H9 (cell line): ENCODE results near the gene BIK. TPM values are rescaled to one million over a fixed set of nuclear protein-coding genes. Genes with fewer than 3 reads are reported as not detected.
A peak's percentile ranks its signal among the peaks of the same experiment; 100 is the strongest.

Experiments
- DNase-seq: peaks from one replicate; pipeline ENCODE4 v3.0.0-alpha.2; 2017
- H2AFZ ChIP-seq: one replicate; pipeline ENCODE4 v1.6.1; 2013; ENCODE audit warnings: mild to moderate bottlenecking, low read length, control low read depth, moderate library complexity
- H2AK5ac ChIP-seq: 2 replicates; pipeline ENCODE4 v1.6.1; 2013; ENCODE audit warnings: low read length, control low read depth, mixed read lengths; ENCODE audit not compliant: insufficient read length
- H2BK120ac ChIP-seq: one replicate; pipeline ENCODE4 v1.6.1; 2013; ENCODE audit warnings: low read depth, mild to moderate bottlenecking, low read length, control low read depth, inconsistent platforms; ENCODE audit not compliant: poor library complexity, severe bottlenecking
- H2BK12ac ChIP-seq: 2 replicates; pipeline ENCODE4 v1.6.1; 2013; ENCODE audit warnings: low read length, control low read depth, mixed read lengths, low read depth; ENCODE audit not compliant: insufficient read length
- H2BK15ac ChIP-seq: 2 replicates; pipeline ENCODE4 v1.6.1; 2013; ENCODE audit warnings: low read depth, low read length, control low read depth
- H2BK20ac ChIP-seq: one replicate; pipeline ENCODE4 v1.6.1; 2013; ENCODE audit warnings: low read depth, mild to moderate bottlenecking, low read length, control low read depth, inconsistent platforms; ENCODE audit not compliant: poor library complexity, severe bottlenecking
- H2BK5ac ChIP-seq: 2 replicates; pipeline ENCODE4 v1.6.1; 2013; ENCODE audit warnings: low read length, control low read depth, mixed read lengths; ENCODE audit not compliant: insufficient read length
- H3K14ac ChIP-seq: 2 replicates; pipeline ENCODE4 v1.6.1; 2013; ENCODE audit warnings: low read length, control low read depth; ENCODE audit not compliant: insufficient read depth
- H3K18ac ChIP-seq: 2 replicates; pipeline ENCODE4 v1.6.1; 2013; ENCODE audit warnings: low read depth, mild to moderate bottlenecking, mixed read lengths, low read length, control low read depth; ENCODE audit not compliant: insufficient read length
- H3K23ac ChIP-seq: 2 replicates; pipeline ENCODE4 v1.6.1; 2013; ENCODE audit warnings: low read length, control low read depth, mixed read lengths, low read depth; ENCODE audit not compliant: insufficient read length
- H3K23me2 ChIP-seq: 2 replicates; pipeline ENCODE4 v1.6.1; 2013; ENCODE audit warnings: low read depth, mild to moderate bottlenecking, mixed read lengths, low read length, control low read depth; ENCODE audit not compliant: insufficient read length, poor library complexity, severe bottlenecking
- H3K27ac ChIP-seq: 2 replicates; pipeline ENCODE4 v1.5.1; 2013; ENCODE audit warnings: low read length, control low read depth, mixed read lengths, low read depth; ENCODE audit not compliant: insufficient read length
- H3K27me3 ChIP-seq: 2 replicates; pipeline ENCODE4 v1.6.1; 2013; ENCODE audit warnings: low read length, control low read depth, inconsistent platforms; ENCODE audit not compliant: insufficient read depth
- H3K4ac ChIP-seq: 2 replicates; pipeline ENCODE4 v1.6.1; 2013; ENCODE audit warnings: low read depth, mild to moderate bottlenecking, control low read depth, inconsistent platforms, low read length, moderate library complexity
- H3K4me1 ChIP-seq: 2 replicates; pipeline ENCODE4 v1.6.1; 2013; ENCODE audit warnings: low read length, control low read depth, inconsistent platforms; ENCODE audit not compliant: insufficient read depth
- H3K4me2 ChIP-seq: 2 replicates; pipeline ENCODE4 v1.6.1; 2013; ENCODE audit warnings: low read length, control low read depth, mixed read lengths; ENCODE audit not compliant: insufficient read length, insufficient read depth
- H3K56ac ChIP-seq: 2 replicates; pipeline ENCODE4 v1.6.1; 2013; ENCODE audit warnings: low read depth, mild to moderate bottlenecking, mixed read lengths, low read length, control low read depth; ENCODE audit not compliant: insufficient read length
- H3K79me1 ChIP-seq: 2 replicates; pipeline ENCODE4 v1.6.1; 2013; ENCODE audit warnings: low read depth, mild to moderate bottlenecking, moderate library complexity, low read length, control low read depth, inconsistent platforms; ENCODE audit not compliant: insufficient read depth, poor library complexity, severe bottlenecking
- H3K79me2 ChIP-seq: 2 replicates; pipeline ENCODE4 v1.6.1; 2013; ENCODE audit warnings: low read length, control low read depth, inconsistent platforms; ENCODE audit not compliant: insufficient read depth
- H3K9ac ChIP-seq: 2 replicates; pipeline ENCODE4 v1.6.1; 2013; ENCODE audit warnings: low read length, control low read depth, mixed read lengths; ENCODE audit not compliant: insufficient read length; ENCODE audit errors: extremely low read depth
- H3K9me3 ChIP-seq: one replicate; pipeline ENCODE4 v1.6.1; 2013; ENCODE audit warnings: low read depth, low read length, inconsistent platforms; ENCODE audit not compliant: control insufficient read depth
- H3T11ph ChIP-seq: one replicate; pipeline ENCODE4 v1.6.1; 2013; ENCODE audit warnings: mild to moderate bottlenecking, low read length, control low read depth, inconsistent platforms
- H4K20me1 ChIP-seq: one replicate; pipeline ENCODE4 v1.6.1; 2013; ENCODE audit not compliant: control insufficient read depth, insufficient read length, insufficient read depth
- H4K5ac ChIP-seq: 2 replicates; pipeline ENCODE4 v1.6.1; 2013; ENCODE audit warnings: low read depth, mild to moderate bottlenecking, mixed read lengths, low read length, control low read depth; ENCODE audit not compliant: insufficient read length
- H4K8ac ChIP-seq: replicated peaks from 2 replicates; pipeline ENCODE4 v1.6.1; 2013; ENCODE audit warnings: low read length, control low read depth, mixed read lengths, low read depth; ENCODE audit not compliant: insufficient read length
- H4K91ac ChIP-seq: 2 replicates; pipeline ENCODE4 v1.6.1; 2013; ENCODE audit warnings: low read depth, mild to moderate bottlenecking, moderate library complexity, mixed read lengths, low read length, control low read depth; ENCODE audit not compliant: insufficient read length
- H3K27ac Mint-ChIP-seq, 3 experiments: 2 replicates in 2 of 3; 3 replicates in 1 of 3; pipeline ENCODE4 v1.8.0; 2020 to 2021; ENCODE audit warnings: mixed read lengths in 3 of 3, mild to moderate bottlenecking in 1 of 3, moderate library complexity in 1 of 3
- H3K27me3 Mint-ChIP-seq: 2 replicates; pipeline ENCODE4 v1.8.0; 2021; ENCODE audit warnings: low read depth, mild to moderate bottlenecking, moderate library complexity, mixed read lengths
- H3K36me3 Mint-ChIP-seq, 3 experiments: 2 replicates in 2 of 3; 3 replicates in 1 of 3; pipeline ENCODE4 v1.8.0; 2020 to 2021; ENCODE audit warnings: low read depth in 3 of 3, mixed read lengths in 3 of 3; ENCODE audit not compliant: insufficient read depth in 1 of 3
- H3K4me1 Mint-ChIP-seq, 2 experiments: 2 replicates each; pipeline ENCODE4 v1.8.0; 2020; ENCODE audit warnings: mixed read lengths in 2 of 2
- H3K4me3 Mint-ChIP-seq, 2 experiments: 2 replicates in 1 of 2; 3 replicates in 1 of 2; pipeline ENCODE4 v1.8.0; 2020 to 2021; ENCODE audit warnings: mild to moderate bottlenecking in 2 of 2, mixed read lengths in 2 of 2, moderate library complexity in 1 of 2
- H3K9me3 Mint-ChIP-seq, 2 experiments: 2 replicates in 1 of 2; 3 replicates in 1 of 2; pipeline ENCODE4 v1.8.0; 2020; ENCODE audit warnings: mild to moderate bottlenecking in 2 of 2, mixed read lengths in 2 of 2, moderate library complexity in 1 of 2
- WGBS: extraction: QIAGEN DNeasy Blood & Tissue Kit; methylation state at CpG from one replicate; pipeline ENCODE4 v1.1.7; 2013; ENCODE audit warnings: missing lambda C conversion rate, low lambda C conversion rate, mixed read lengths; ENCODE audit not compliant: insufficient read length; ENCODE audit errors: extremely low coverage; 5-methylcytosine and 5-hydroxymethylcytosine counted together
- long read RNA-seq: library from polyadenylated mRNA; unstranded; transcript quantifications from one replicate; pipeline ENCODE4 v2.0.0, GENCODE V29; 2020
- total RNA-seq: library from RNA; stranded (reverse); gene quantifications from 2 replicates; pipeline ENCODE4 v1.2.1, GENCODE V29; 2021
- TF ChIP-seq, protein P1 (sequence below): fragments of 200-600 bp; sonication (generic); conservative IDR thresholded peaks from 3 replicates; pipeline ENCODE4 v1.8.0; 2021; ENCODE audit warnings: antibody characterized with exemption, mild to moderate bottlenecking

Gene BIK, protein sequence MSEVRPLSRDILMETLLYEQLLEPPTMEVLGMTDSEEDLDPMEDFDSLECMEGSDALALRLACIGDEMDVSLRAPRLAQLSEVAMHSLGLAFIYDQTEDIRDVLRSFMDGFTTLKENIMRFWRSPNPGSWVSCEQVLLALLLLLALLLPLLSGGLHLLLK
- total RNA-seq, result 6.8 and 8.3 TPM in 2 replicates
- long read RNA-seq, transcript BIK-201 (5 exons, 953 nt), result major isoform, 29 of 33 reads
- long read RNA-seq, partial matches to known transcripts, result 1 of 33 reads
- long read RNA-seq, other reads (novel, unspliced or antisense), result 3 of 33 reads

DNA sequence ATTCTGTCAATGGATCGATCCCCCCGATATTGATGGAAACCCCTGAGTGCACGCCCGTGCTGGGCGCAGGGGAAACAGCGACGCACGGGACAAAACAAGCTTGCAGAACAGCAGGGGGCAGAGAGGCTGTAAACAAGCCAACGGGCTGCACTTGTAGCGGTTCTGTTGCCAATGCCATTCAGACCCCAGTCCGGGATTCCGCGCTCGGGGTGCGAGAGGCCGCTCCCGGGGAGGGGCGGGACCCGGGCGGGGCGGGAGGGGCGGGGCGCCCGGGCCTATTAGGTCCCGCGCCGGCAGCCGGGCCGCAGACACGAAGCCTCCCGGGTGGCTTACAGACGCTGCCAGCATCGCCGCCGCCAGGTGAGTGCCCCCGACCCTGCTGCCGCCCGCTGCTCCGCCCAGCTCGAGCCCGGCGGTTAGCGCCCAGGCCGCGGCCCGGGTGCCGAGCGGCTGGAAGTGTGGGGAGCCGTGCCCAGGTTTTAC lies at the start of gene BIK:
BIK (plus strand) TSS at position 307 of the 483 bp plus-strand sequence. CDS start 13,273 bp downstream, outside the sequence.
- peak; percentile 75 for DNase-seq
- H3K27me3 Mint-ChIP-seq, result peaks cover 87% of the 10 kb centered on the region
- H3K23me2 ChIP-seq, result peaks cover 11% of the 10 kb centered on the region

More for the DNA sequence above, at the start of gene BIK:
- H2BK12ac ChIP-seq, result no peak within 1 kb of the TSS
- H3K79me2 ChIP-seq, result no peaks in the 10 kb centered on the region
- no peak within 1 kb of the TSS for H3K18ac ChIP-seq
- WGBS, result no CpG with 5 or more reads among the region's 49 CpGs
- no peak within 1 kb of the TSS for H3K27ac ChIP-seq
- H2BK120ac ChIP-seq, result no peak within 1 kb of the TSS
- H3K27ac Mint-ChIP-seq, result peak within 1 kb of the TSS in 1 of 3 experiments; percentile 58; a peak in 4 of 7 replicates
- no peaks in the 10 kb centered on the region for H3K9me3 ChIP-seq
- no peak within 1 kb of the TSS for H4K8ac ChIP-seq
- H3K56ac ChIP-seq, result no peak within 1 kb of the TSS
- H3T11ph ChIP-seq, result no peak within 1 kb of the TSS
- peaks cover 9 to 33% of the 10 kb centered on the region in 2 experiments for H3K4me1 Mint-ChIP-seq
- H3K14ac ChIP-seq, result no peak within 1 kb of the TSS; the same call in 1 of the 2 replicates
- no peak within 1 kb of the TSS for H2AFZ ChIP-seq
- no peaks in the 10 kb centered on the region for H3K79me1 ChIP-seq
- peak within 1 kb of the TSS; percentile 85 for H3K4me2 ChIP-seq
- H2BK20ac ChIP-seq, result no peak within 1 kb of the TSS
- H2AK5ac ChIP-seq, result no peak within 1 kb of the TSS
- H3K27me3 ChIP-seq, result peaks cover 30% of the 10 kb centered on the region
- TF ChIP-seq, protein P1, sequence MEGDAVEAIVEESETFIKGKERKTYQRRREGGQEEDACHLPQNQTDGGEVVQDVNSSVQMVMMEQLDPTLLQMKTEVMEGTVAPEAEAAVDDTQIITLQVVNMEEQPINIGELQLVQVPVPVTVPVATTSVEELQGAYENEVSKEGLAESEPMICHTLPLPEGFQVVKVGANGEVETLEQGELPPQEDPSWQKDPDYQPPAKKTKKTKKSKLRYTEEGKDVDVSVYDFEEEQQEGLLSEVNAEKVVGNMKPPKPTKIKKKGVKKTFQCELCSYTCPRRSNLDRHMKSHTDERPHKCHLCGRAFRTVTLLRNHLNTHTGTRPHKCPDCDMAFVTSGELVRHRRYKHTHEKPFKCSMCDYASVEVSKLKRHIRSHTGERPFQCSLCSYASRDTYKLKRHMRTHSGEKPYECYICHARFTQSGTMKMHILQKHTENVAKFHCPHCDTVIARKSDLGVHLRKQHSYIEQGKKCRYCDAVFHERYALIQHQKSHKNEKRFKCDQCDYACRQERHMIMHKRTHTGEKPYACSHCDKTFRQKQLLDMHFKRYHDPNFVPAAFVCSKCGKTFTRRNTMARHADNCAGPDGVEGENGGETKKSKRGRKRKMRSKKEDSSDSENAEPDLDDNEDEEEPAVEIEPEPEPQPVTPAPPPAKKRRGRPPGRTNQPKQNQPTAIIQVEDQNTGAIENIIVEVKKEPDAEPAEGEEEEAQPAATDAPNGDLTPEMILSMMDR, result no peak
- no peak within 1 kb of the TSS for H2BK5ac ChIP-seq
- no peak within 1 kb of the TSS for H2BK15ac ChIP-seq
- peak within 1 kb of the TSS; percentile 68 to 81 for H3K4me3 Mint-ChIP-seq
- H3K4me1 ChIP-seq, result peaks cover 4% of the 10 kb centered on the region; the same call in 1 of the 2 replicates
- H4K20me1 ChIP-seq, result no peaks in the 10 kb centered on the region
- H4K5ac ChIP-seq, result no peak within 1 kb of the TSS
- no peak within 1 kb of the TSS for H3K9ac ChIP-seq
- no peak within 1 kb of the TSS for H4K91ac ChIP-seq
- H3K9me3 Mint-ChIP-seq, result no peaks in the 10 kb centered on the region
- H3K23ac ChIP-seq, result no peak within 1 kb of the TSS
- no peaks in the 10 kb centered on the region for H3K36me3 Mint-ChIP-seq
- H3K4ac ChIP-seq, result no peak within 1 kb of the TSS
